ENCODE results near the gene OR9A4. TPM values are rescaled to one million over a fixed set of nuclear protein-coding genes. Genes with fewer than 3 reads are reported as not detected.
"Not testable (repeated sequence)": the region's sequence is repeated elsewhere in the genome, so short reads cannot be mapped to it uniquely, and the experiment has no call there.

The OR9A4 gene, protein sequence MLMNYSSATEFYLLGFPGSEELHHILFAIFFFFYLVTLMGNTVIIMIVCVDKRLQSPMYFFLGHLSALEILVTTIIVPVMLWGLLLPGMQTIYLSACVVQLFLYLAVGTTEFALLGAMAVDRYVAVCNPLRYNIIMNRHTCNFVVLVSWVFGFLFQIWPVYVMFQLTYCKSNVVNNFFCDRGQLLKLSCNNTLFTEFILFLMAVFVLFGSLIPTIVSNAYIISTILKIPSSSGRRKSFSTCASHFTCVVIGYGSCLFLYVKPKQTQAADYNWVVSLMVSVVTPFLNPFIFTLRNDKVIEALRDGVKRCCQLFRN
- total RNA-seq: not detected

DNA sequence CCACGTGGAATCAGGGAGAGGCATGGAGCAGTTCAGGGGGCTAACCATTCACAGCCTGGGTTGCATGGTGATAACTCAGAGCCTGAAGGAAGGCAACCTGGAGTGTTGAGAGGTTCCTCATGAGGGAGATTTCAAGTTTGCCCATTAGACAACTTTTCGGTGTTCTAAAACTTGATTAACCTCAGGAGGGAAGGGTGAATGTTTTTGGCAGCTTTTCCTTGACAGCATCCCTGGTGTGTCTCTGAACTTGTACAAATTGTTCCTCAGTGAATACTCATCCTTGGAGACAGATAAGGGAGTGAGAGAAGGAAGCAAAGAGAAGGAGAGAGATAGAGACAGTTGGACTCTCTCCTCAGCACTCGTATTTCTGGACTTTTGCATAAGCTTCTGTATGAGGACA, at the start of gene OR9A4:
Gene OR9A4, plus strand, starts transcription at position 301 of the 400 bp plus-strand sequence. CDS start 2,477 bp downstream, outside the sequence.
- Mint-ChIP-seq H3K4me1 (ENCODE audit: low read depth) (no peaks in the 10 kb centered on the region), H3K36me3 (ENCODE audit: low read depth) (no peaks in the 10 kb centered on the region), H3K9me3 (ENCODE audit: insufficient read depth) (no peaks in the 10 kb centered on the region), H3K4me3 (no peak within 1 kb of the TSS), H3K27me3 (ENCODE audit: low read depth) (no peaks in the 10 kb centered on the region), H3K27ac (no peak within 1 kb of the TSS)
- no peak for DNase-seq
- POLR2A ChIA-PET: no interaction called here
- CTCF ChIA-PET: no interaction called here
- ATAC-seq: no peak

DNA sequence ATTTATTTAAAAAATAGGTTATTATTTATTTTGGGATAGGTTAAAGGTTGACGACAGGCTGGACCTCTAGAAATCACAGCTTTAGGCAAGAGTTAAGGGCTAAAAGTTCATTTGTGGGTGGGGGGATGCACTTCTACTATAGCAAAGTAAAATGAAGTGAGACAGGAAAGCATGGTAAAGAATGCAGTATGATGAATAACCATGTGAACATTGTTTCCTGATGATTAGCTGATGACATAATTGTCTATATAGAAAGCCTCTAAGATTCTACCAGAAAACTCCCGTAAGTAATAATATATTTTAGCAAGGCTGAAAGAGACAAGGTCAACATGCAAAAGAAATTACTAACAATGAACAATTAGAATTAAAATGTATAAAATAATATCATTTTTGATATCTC, 49.2 kb upstream of the OR9A4 start:
- POLR2A ChIA-PET: no interaction called here
- Mint-ChIP-seq H3K36me3 (ENCODE audit: low read depth) (no peaks in the 10 kb centered on the region), H3K4me1 (ENCODE audit: low read depth) (no peaks in the 10 kb centered on the region), H3K9me3 (ENCODE audit: insufficient read depth) (no peaks in the 10 kb centered on the region), H3K27ac (no peak overlapping the region), H3K27me3 (ENCODE audit: low read depth) (no peaks in the 10 kb centered on the region), H3K4me3 (no peak overlapping the region)
- DNase-seq (no peak), ATAC-seq (no peak)
- CTCF ChIA-PET: no interaction called here

DNA sequence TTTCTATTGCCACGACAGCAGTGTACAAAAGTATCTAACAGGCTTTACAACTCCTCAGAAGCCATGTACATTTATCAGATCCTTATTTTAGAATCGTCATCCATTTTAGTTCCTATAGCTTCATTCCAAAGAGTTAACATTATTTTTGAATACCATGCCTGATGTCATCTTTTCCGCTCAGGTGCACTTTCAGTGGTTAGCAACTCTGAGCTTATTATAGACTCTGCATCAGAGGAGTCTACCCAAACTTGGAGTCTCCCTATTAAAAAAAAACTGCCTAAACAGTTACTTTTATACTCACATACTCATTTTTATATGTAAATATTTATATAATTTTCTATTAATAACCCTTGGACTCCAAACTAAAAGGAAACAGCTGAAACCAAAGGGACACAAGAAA, 43.3 kb upstream of the OR9A4 start:
- CTCF ChIA-PET: no interaction called here
- no peaks in the 10 kb centered on the region for H3K36me3 Mint-ChIP-seq (ENCODE audit: low read depth)
- H3K27ac Mint-ChIP-seq: no peak overlapping the region
- H3K4me1 Mint-ChIP-seq (ENCODE audit: low read depth): no peaks in the 10 kb centered on the region
- POLR2A ChIA-PET: no interaction called here
- no peak overlapping the region for H3K4me3 Mint-ChIP-seq
- no peaks in the 10 kb centered on the region for H3K27me3 Mint-ChIP-seq (ENCODE audit: low read depth)
- ATAC-seq: no peak
- H3K9me3 Mint-ChIP-seq (ENCODE audit: insufficient read depth): no peaks in the 10 kb centered on the region
- DNase-seq: no peak

DNA sequence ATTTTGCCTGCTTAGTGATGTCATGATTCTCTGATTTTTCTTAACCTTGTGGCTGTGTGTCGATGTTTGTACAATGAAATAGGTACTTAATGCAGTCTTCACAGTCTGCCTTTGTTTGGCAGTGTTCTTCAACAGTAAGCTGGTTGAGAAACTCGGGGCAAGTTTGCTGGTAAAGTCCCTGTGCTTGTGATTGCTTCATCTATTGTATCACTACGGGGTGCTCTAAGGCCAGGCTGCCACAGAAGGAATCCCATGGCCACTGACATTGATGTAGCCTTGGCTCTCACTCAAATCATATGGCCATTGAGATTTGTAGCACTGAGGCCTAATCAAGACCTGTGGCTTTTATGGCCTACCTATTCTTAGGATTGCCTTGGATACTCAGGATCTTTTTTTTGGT, 41.4 kb upstream of the OR9A4 start:
- H3K36me3 Mint-ChIP-seq (ENCODE audit: low read depth): no peaks in the 10 kb centered on the region
- H3K4me3 Mint-ChIP-seq: no peak overlapping the region
- H3K27ac Mint-ChIP-seq: no peak overlapping the region
- H3K4me1 Mint-ChIP-seq (ENCODE audit: low read depth): no peaks in the 10 kb centered on the region
- ATAC-seq: no peak
- ChIA-PET POLR2A (no interaction called here), CTCF (no interaction called here)
- no peak for DNase-seq
- peaks cover 6% of the 10 kb centered on the region for H3K9me3 Mint-ChIP-seq (ENCODE audit: insufficient read depth)
- H3K27me3 Mint-ChIP-seq (ENCODE audit: low read depth): no peaks in the 10 kb centered on the region

DNA sequence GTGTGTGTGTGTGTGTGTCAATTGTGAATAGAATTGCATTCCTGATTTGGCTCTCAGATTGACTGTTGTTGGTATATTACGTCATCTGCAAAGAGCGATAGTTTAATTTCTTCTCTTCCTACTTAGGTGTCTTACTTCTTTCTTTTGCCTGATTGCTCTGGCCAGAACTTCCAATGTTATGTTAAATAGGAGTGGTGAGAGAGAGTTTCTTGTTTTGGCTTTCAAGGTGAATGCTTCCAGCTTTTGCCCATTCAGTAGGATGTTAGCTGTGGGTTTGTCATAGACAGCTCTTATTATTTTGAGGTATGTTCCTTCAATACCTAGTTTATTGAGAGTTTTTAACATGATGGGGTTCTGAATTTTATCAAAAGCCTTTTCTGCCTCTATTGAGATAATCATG, 40.7 kb upstream of the OR9A4 start:
- no peaks in the 10 kb centered on the region for H3K4me1 Mint-ChIP-seq (ENCODE audit: low read depth)
- peaks cover 6% of the 10 kb centered on the region for H3K9me3 Mint-ChIP-seq (ENCODE audit: insufficient read depth)
- no peak overlapping the region for H3K4me3 Mint-ChIP-seq
- ChIA-PET CTCF (no interaction called here), POLR2A (no interaction called here)
- DNase-seq (no peak), ATAC-seq (no peak)
- no peak overlapping the region for H3K27ac Mint-ChIP-seq
- H3K36me3 Mint-ChIP-seq (ENCODE audit: low read depth): no peaks in the 10 kb centered on the region
- H3K27me3 Mint-ChIP-seq (ENCODE audit: low read depth): no peaks in the 10 kb centered on the region

DNA sequence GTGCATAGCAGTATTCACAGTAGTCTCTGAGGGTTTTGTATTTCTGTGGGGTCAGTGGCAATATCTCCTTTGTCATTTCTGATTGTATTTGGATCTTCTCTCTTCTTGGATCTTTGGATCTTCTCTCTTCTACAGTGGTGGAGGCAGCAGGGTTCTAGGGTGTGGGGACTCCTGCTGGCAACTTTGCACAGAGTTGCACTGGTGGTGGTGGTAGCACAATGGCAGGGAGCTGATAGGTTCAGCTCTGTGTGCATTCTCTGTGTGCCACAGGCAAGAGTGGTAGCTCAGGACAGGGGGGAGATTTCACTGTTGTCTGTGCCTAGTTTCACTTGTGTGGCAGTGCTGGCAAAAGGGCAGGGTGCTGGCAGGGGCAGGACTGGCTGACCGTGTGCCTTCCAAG, 39.8 kb upstream of the OR9A4 start:
- ChIA-PET POLR2A (no interaction called here), CTCF (no interaction called here)
- Mint-ChIP-seq H3K9me3 (ENCODE audit: insufficient read depth) (peaks cover 6% of the 10 kb centered on the region), H3K4me1 (ENCODE audit: low read depth) (no peaks in the 10 kb centered on the region), H3K27me3 (ENCODE audit: low read depth) (no peaks in the 10 kb centered on the region), H3K36me3 (ENCODE audit: low read depth) (no peaks in the 10 kb centered on the region), H3K4me3 (no peak overlapping the region), H3K27ac (no peak overlapping the region)
- ATAC-seq: no peak
- DNase-seq: no peak

DNA sequence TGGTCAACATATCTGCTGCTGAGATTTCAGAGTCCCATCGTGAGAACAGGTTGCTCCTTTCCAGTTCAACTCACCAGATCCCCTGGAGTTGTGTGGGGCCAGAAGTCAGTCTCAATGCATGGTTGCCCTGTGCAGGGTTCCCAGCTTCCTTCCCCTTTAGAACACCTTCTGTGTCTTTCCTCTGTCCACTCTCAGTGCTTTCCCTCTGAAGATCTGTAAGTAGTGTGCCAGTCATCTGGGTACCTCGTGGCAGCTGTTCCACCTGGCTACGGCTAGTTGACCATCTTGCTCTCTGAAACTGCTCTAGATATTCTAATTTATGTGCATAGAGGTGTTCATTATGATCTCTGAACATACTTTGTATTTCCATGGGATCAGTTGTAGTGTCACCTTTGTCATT, 38.8 kb upstream of the OR9A4 start:
- ChIA-PET CTCF (no interaction called here), POLR2A (no interaction called here)
- Mint-ChIP-seq H3K4me1 (ENCODE audit: low read depth) (no peaks in the 10 kb centered on the region), H3K27me3 (ENCODE audit: low read depth) (no peaks in the 10 kb centered on the region), H3K4me3 (no peak overlapping the region), H3K36me3 (ENCODE audit: low read depth) (no peaks in the 10 kb centered on the region), H3K9me3 (ENCODE audit: insufficient read depth) (peaks cover 6% of the 10 kb centered on the region), H3K27ac (no peak overlapping the region)
- DNase-seq (no peak), ATAC-seq (no peak)

DNA sequence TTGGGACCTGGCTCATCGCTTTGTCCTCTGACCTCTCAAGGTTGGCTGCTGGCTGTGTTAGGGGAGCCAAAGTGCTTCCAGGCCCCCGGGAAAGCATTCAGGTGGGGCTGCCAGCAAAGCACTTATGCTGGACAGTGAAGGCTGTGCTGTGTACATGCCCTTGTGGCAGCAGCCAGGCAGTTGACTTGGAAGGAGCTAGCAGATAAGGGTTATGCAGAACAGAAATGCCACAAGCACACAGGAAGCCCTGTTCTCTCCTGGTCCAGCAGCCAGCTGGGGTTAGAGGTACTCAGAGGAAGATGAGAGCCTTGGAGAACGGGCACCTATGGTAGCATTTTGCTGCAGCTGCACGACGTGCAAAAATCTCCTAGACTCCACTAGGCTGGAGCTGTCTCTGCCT, 35.2 kb upstream of the OR9A4 start:
- Mint-ChIP-seq H3K4me3 (no peak overlapping the region), H3K27me3 (ENCODE audit: low read depth) (no peaks in the 10 kb centered on the region), H3K9me3 (ENCODE audit: insufficient read depth) (peaks cover 9% of the 10 kb centered on the region), H3K4me1 (ENCODE audit: low read depth) (no peaks in the 10 kb centered on the region), H3K27ac (no peak overlapping the region), H3K36me3 (ENCODE audit: low read depth) (no peaks in the 10 kb centered on the region)
- DNase-seq: no peak
- ATAC-seq: no peak
- CTCF ChIA-PET: no interaction called here
- POLR2A ChIA-PET: no interaction called here

DNA sequence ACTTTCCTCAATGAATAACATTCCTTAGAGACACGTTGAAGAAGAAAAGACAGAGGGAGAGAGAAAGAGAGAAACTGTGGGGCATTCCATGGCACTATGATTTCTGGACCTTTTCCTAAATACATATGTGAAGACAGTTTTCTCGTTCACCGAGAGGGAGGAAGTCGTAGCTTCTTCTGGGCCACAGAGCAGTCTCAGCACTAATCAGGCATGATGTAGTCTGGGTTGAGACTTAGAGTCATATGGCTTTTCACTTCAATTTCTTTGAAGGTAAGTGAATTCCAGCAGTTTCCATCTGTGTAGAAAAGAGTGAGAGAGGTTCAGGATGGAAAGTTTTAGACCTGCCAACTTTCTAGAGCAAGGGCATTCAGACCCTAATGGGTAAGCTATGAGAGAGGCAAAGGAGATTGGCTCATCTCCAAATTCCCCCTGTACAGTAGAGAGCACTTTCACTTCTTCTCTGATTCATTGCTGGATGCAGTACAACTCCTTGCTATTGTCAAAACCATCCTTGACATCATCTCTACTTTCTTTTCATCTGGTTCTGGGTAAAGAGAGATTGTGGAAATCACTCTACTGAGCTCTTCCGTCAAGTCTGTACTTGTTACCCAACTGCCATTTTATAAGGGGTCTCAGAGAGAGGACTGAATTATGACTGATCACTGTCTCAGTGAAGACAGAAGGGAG, 31.5 kb upstream of the OR9A4 start:
- H3K4me3 Mint-ChIP-seq: no peak overlapping the region
- DNase-seq (no peak), ATAC-seq (no peak)
- peaks cover 2% of the 10 kb centered on the region for H3K9me3 Mint-ChIP-seq (ENCODE audit: insufficient read depth)
- POLR2A ChIA-PET: no interaction called here
- no peaks in the 10 kb centered on the region for H3K36me3 Mint-ChIP-seq (ENCODE audit: low read depth)
- H3K4me1 Mint-ChIP-seq (ENCODE audit: low read depth): no peaks in the 10 kb centered on the region
- no peaks in the 10 kb centered on the region for H3K27me3 Mint-ChIP-seq (ENCODE audit: low read depth)
- CTCF ChIA-PET: no interaction called here
- H3K27ac Mint-ChIP-seq: no peak overlapping the region

DNA sequence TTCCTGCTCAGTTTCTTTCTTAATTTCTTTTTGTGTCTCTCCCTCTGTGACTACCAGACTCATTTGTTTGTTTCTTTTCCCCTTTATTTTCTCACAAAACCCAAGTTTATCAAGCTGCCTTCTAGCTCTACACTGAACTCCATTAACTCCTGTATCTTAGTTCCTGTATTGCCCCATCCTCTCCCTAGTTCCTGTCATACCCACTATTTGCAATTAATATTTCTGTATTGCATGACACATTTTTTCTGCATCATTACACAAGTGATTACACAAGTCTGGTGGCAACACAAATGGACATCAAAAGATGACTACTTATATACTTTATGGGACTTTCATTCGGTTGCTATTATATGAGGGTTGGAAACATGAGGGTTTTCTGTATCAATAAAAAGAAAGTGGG, 26.9 kb upstream of the OR9A4 start:
- Mint-ChIP-seq H3K27me3 (ENCODE audit: low read depth) (no peaks in the 10 kb centered on the region), H3K4me3 (no peak overlapping the region), H3K27ac (no peak overlapping the region), H3K36me3 (ENCODE audit: low read depth) (no peaks in the 10 kb centered on the region), H3K4me1 (ENCODE audit: low read depth) (no peaks in the 10 kb centered on the region), H3K9me3 (ENCODE audit: insufficient read depth) (peaks cover 2% of the 10 kb centered on the region)
- POLR2A ChIA-PET: no interaction called here
- ATAC-seq (no peak), DNase-seq (no peak)
- CTCF ChIA-PET: interaction anchor here (1.0 kb wide), 1 partner anchor 86 kb away, joined by 3 read pairs; no protein-coding TSS in a partner anchor

DNA sequence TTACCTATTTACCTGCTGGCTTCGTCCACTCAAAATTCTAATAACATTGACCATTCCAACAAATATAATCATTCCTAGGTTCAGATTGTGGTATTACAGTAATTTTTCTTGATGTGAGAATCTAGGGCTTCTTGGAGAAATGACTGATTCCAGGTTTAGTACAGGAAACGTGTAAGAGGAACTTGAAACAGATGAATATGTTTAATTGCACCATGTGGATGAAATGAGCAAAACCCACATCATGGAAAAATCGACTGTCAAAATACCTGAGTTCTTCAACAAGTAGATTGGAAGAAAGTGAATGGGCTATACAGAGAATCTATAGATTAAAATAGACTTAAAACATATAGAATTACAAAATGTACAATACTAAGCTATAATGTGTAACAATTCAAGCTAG, 24.9 kb upstream of the OR9A4 start:
- no peak for ATAC-seq
- Mint-ChIP-seq H3K36me3 (ENCODE audit: low read depth) (no peaks in the 10 kb centered on the region), H3K4me1 (ENCODE audit: low read depth) (no peaks in the 10 kb centered on the region), H3K9me3 (ENCODE audit: insufficient read depth) (no peaks in the 10 kb centered on the region), H3K27me3 (ENCODE audit: low read depth) (no peaks in the 10 kb centered on the region), H3K27ac (no peak overlapping the region), H3K4me3 (no peak overlapping the region)
- no peak for DNase-seq
- ChIA-PET POLR2A (no interaction called here), CTCF (no interaction called here)

DNA sequence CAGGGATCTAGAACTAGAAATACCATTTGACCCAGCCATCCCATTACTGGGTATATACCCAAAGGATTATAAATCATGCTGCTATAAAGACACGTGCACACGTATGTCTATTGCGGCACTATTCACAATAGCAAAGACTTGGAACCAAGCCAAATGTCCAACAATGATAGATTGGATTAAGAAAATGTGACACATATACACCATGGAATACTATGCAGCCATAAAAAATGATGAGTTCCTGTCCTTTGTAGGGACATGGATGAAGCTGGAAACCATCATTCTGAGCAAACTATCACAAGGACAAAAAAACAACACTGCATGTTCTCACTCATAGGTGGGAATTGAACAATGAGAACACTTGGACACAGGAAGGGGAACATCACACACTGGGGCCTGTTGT, 16.8 kb upstream of the OR9A4 start:
- H3K27me3 Mint-ChIP-seq (ENCODE audit: low read depth); CTCF ChIA-PET; H3K4me1 Mint-ChIP-seq (ENCODE audit: low read depth); POLR2A ChIA-PET; DNase-seq; ATAC-seq; H3K4me3 Mint-ChIP-seq; H3K36me3 Mint-ChIP-seq (ENCODE audit: low read depth); H3K9me3 Mint-ChIP-seq (ENCODE audit: insufficient read depth); H3K27ac Mint-ChIP-seq: not testable (repeated sequence)

DNA sequence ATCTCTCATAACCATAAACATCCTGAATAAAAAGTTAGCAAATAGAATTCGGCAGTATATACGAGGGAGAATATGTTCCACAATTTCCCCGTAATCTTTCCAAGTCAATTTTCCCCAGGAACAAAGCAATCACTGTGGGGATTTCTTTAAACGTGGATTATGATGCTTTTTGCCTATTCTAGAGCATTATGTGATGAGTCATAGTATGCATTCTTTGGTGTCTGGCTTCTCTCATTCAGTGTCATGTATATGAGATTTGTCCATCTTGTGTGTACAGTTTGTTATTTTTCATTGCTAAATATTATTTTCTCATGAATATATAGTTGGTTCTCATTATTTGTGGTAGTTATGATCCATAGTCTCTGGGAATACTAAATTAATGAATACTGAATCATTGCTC, 9.9 kb upstream of the OR9A4 start:
- Mint-ChIP-seq H3K4me3 (no peak overlapping the region), H3K4me1 (ENCODE audit: low read depth) (no peaks in the 10 kb centered on the region), H3K36me3 (ENCODE audit: low read depth) (no peaks in the 10 kb centered on the region), H3K9me3 (ENCODE audit: insufficient read depth) (no peaks in the 10 kb centered on the region), H3K27me3 (ENCODE audit: low read depth) (peaks cover 3% of the 10 kb centered on the region), H3K27ac (no peak overlapping the region)
- DNase-seq (no peak), ATAC-seq (no peak)
- ChIA-PET CTCF (no interaction called here), POLR2A (no interaction called here)
